ENCODE data around the gene CEP170B.
A peak's percentile ranks its signal among the peaks of the same experiment; 100 is the strongest.

Gene CEP170B

GRCh38 chr14:104871145-104871655 is 6.1 kb downstream of the CEP170B start:
- Histone ChIP-seq H3K9ac (ENCODE audit: low read depth, low read length) (no peak overlapping the region), H3K4me2 (ENCODE audit: low read length) (no peak overlapping the region), H3K4me1 (ENCODE audit: control insufficient read depth, insufficient read depth, low read length) (peaks cover 41% of the 10 kb centered on the region), H3K9me3 (replicated peaks; ENCODE audit: low read length) (no peaks in the 10 kb centered on the region), H3K4me3 (ENCODE audit: low read length) (no peak overlapping the region), H3K36me3 (ENCODE audit: insufficient read depth, low read length) (peaks cover 16% of the 10 kb centered on the region), H3K27me3 (ENCODE audit: control insufficient read depth, insufficient read depth, low read length) (no peaks in the 10 kb centered on the region)

GRCh38 chr14:104871656-104872468 is 6.8 kb downstream of the CEP170B start:
- Histone ChIP-seq H3K4me3 (ENCODE audit: low read length) (no peak overlapping the region), H3K9ac (ENCODE audit: low read depth, low read length) (no peak overlapping the region), H3K27me3 (ENCODE audit: control insufficient read depth, insufficient read depth, low read length) (no peaks in the 10 kb centered on the region), H3K4me2 (ENCODE audit: low read length) (peak overlapping the region; percentile 81), H3K9me3 (replicated peaks; ENCODE audit: low read length) (no peaks in the 10 kb centered on the region), H3K36me3 (ENCODE audit: insufficient read depth, low read length) (peaks cover 17% of the 10 kb centered on the region), H3K4me1 (ENCODE audit: control insufficient read depth, insufficient read depth, low read length) (peaks cover 35% of the 10 kb centered on the region)

GRCh38 chr14:104872469-104873341 is 7.6 kb downstream of the CEP170B start:
- Histone ChIP-seq H3K4me1 (ENCODE audit: control insufficient read depth, insufficient read depth, low read length) (peaks cover 26% of the 10 kb centered on the region), H3K4me2 (ENCODE audit: low read length) (peak overlapping the region; percentile 81), H3K9ac (ENCODE audit: low read depth, low read length) (peak overlapping the region; percentile 66), H3K27me3 (ENCODE audit: control insufficient read depth, insufficient read depth, low read length) (no peaks in the 10 kb centered on the region), H3K4me3 (ENCODE audit: low read length) (peak overlapping the region; percentile 58), H3K36me3 (ENCODE audit: insufficient read depth, low read length) (peaks cover 17% of the 10 kb centered on the region), H3K9me3 (replicated peaks; ENCODE audit: low read length) (no peaks in the 10 kb centered on the region)

- H3K4me1 ChIP-seq (ENCODE audit: control insufficient read depth, insufficient read depth, low read length), result peaks cover 26% of the 10 kb centered on the region
- no peaks in the 10 kb centered on the region for H3K9me3 ChIP-seq (replicated peaks; ENCODE audit: low read length)
- no peaks in the 10 kb centered on the region for H3K27me3 ChIP-seq (ENCODE audit: control insufficient read depth, insufficient read depth, low read length)
- peaks cover 15% of the 10 kb centered on the region for H3K36me3 ChIP-seq (ENCODE audit: insufficient read depth, low read length)
- peak overlapping the region; percentile 81 for H3K4me2 ChIP-seq (ENCODE audit: low read length)
- peak overlapping the region; percentile 66 for H3K9ac ChIP-seq (ENCODE audit: low read depth, low read length)
- H3K4me3 ChIP-seq (ENCODE audit: low read length), result peak overlapping the region; percentile 44
Observed at GRCh38 chr14:104873380-104874055, 8.4 kb downstream of the CEP170B start.

GRCh38 chr14:104874110-104874531 is 9.1 kb downstream of the CEP170B start:
- Histone ChIP-seq H3K9ac (ENCODE audit: low read depth, low read length) (no peak overlapping the region), H3K36me3 (ENCODE audit: insufficient read depth, low read length) (peaks cover 11% of the 10 kb centered on the region), H3K4me3 (ENCODE audit: low read length) (no peak overlapping the region), H3K9me3 (replicated peaks; ENCODE audit: low read length) (no peaks in the 10 kb centered on the region), H3K27me3 (ENCODE audit: control insufficient read depth, insufficient read depth, low read length) (no peaks in the 10 kb centered on the region), H3K4me2 (ENCODE audit: low read length) (no peak overlapping the region), H3K4me1 (ENCODE audit: control insufficient read depth, insufficient read depth, low read length) (peaks cover 26% of the 10 kb centered on the region)

- Histone ChIP-seq H3K4me1 (ENCODE audit: control insufficient read depth, insufficient read depth, low read length) (peaks cover 26% of the 10 kb centered on the region), H3K27me3 (ENCODE audit: control insufficient read depth, insufficient read depth, low read length) (no peaks in the 10 kb centered on the region), H3K36me3 (ENCODE audit: insufficient read depth, low read length) (peaks cover 13% of the 10 kb centered on the region), H3K4me3 (ENCODE audit: low read length) (no peak overlapping the region), H3K9ac (ENCODE audit: low read depth, low read length) (no peak overlapping the region), H3K9me3 (replicated peaks; ENCODE audit: low read length) (no peaks in the 10 kb centered on the region), H3K4me2 (ENCODE audit: low read length) (no peak overlapping the region)
Observed at GRCh38 chr14:104874571-104875411, 9.7 kb downstream of the CEP170B start.

GRCh38 chr14:104875412-104875751 is 10.3 kb downstream of the CEP170B start:
- Histone ChIP-seq H3K4me3 (ENCODE audit: low read length) (no peak overlapping the region), H3K9ac (ENCODE audit: low read depth, low read length) (no peak overlapping the region), H3K4me1 (ENCODE audit: control insufficient read depth, insufficient read depth, low read length) (peaks cover 26% of the 10 kb centered on the region), H3K4me2 (ENCODE audit: low read length) (no peak overlapping the region), H3K27me3 (ENCODE audit: control insufficient read depth, insufficient read depth, low read length) (no peaks in the 10 kb centered on the region), H3K36me3 (ENCODE audit: insufficient read depth, low read length) (peaks cover 18% of the 10 kb centered on the region), H3K9me3 (replicated peaks; ENCODE audit: low read length) (no peaks in the 10 kb centered on the region)

GRCh38 chr14:104875811-104876210 is 10.7 kb downstream of the CEP170B start:
- Histone ChIP-seq H3K9me3 (replicated peaks; ENCODE audit: low read length) (no peaks in the 10 kb centered on the region), H3K9ac (ENCODE audit: low read depth, low read length) (no peak overlapping the region), H3K4me1 (ENCODE audit: control insufficient read depth, insufficient read depth, low read length) (peaks cover 26% of the 10 kb centered on the region), H3K4me3 (ENCODE audit: low read length) (no peak overlapping the region), H3K4me2 (ENCODE audit: low read length) (no peak overlapping the region), H3K36me3 (ENCODE audit: insufficient read depth, low read length) (peaks cover 22% of the 10 kb centered on the region), H3K27me3 (ENCODE audit: control insufficient read depth, insufficient read depth, low read length) (no peaks in the 10 kb centered on the region)

GRCh38 chr14:104876251-104876699 is 11.2 kb downstream of the CEP170B start:
- H3K4me1 ChIP-seq (ENCODE audit: control insufficient read depth, insufficient read depth, low read length), result peaks cover 26% of the 10 kb centered on the region
- no peak overlapping the region for H3K4me3 ChIP-seq (ENCODE audit: low read length)
- H3K27me3 ChIP-seq (ENCODE audit: control insufficient read depth, insufficient read depth, low read length), result no peaks in the 10 kb centered on the region
- no peak overlapping the region for H3K4me2 ChIP-seq (ENCODE audit: low read length)
- peaks cover 26% of the 10 kb centered on the region for H3K36me3 ChIP-seq (ENCODE audit: insufficient read depth, low read length)
- H3K9me3 ChIP-seq (replicated peaks; ENCODE audit: low read length), result no peaks in the 10 kb centered on the region
- no peak overlapping the region for H3K9ac ChIP-seq (ENCODE audit: low read depth, low read length)

GRCh38 chr14:104877066-104877805 is 12.2 kb downstream of the CEP170B start:
- Histone ChIP-seq H3K4me1 (ENCODE audit: control insufficient read depth, insufficient read depth, low read length) (peaks cover 16% of the 10 kb centered on the region), H3K27me3 (ENCODE audit: control insufficient read depth, insufficient read depth, low read length) (no peaks in the 10 kb centered on the region), H3K4me3 (ENCODE audit: low read length) (no peak overlapping the region), H3K4me2 (ENCODE audit: low read length) (no peak overlapping the region), H3K36me3 (ENCODE audit: insufficient read depth, low read length) (peaks cover 29% of the 10 kb centered on the region), H3K9ac (ENCODE audit: low read depth, low read length) (no peak overlapping the region), H3K9me3 (replicated peaks; ENCODE audit: low read length) (no peaks in the 10 kb centered on the region)

All from skeletal muscle satellite cell (primary cell).